Measurements from ENCODE around the gene CHRNA10.
"Not testable (repeated sequence)": the region's sequence is repeated elsewhere in the genome, so short reads cannot be mapped to it uniquely, and the experiment has no call there.

Gene CHRNA10

GRCh38 chr11:3664032-3664630 is 7.1 kb downstream of the CHRNA10 start:
- DNase-seq = no peak

- DNase-seq = no peak
Measured at GRCh38 chr11:3662856-3663255, 8.3 kb downstream of the CHRNA10 start.

GRCh38 chr11:3660960-3661359 is 10.2 kb downstream of the CHRNA10 start:
- DNase-seq = no peak

GRCh38 chr11:3659595-3660515 is 11.3 kb downstream of the CHRNA10 start:
- DNase-seq = no peak

GRCh38 chr11:3658252-3658651 is 12.9 kb downstream of the CHRNA10 start:
- DNase-seq = no peak

- not testable (repeated sequence) for DNase-seq
Measured at GRCh38 chr11:3657331-3657730, 13.9 kb downstream of the CHRNA10 start.

- DNase-seq = no peak
Measured at GRCh38 chr11:3655547-3655946, 15.6 kb downstream of the CHRNA10 start.

GRCh38 chr11:3652514-3652913 is 18.7 kb downstream of the CHRNA10 start:
- DNase-seq = not testable (repeated sequence)

GRCh38 chr11:3649374-3649773 is 21.8 kb downstream of the CHRNA10 start:
- not testable (repeated sequence) for DNase-seq

- DNase-seq = not testable (repeated sequence)
Measured at GRCh38 chr11:3648843-3649242, 22.3 kb downstream of the CHRNA10 start.

- no peak for DNase-seq
Measured at GRCh38 chr11:3645552-3645951, 25.6 kb downstream of the CHRNA10 start.

- DNase-seq = no peak
Measured at GRCh38 chr11:3644817-3645235, 26.4 kb downstream of the CHRNA10 start, which contains the start of gene ART1. Gene ART1, plus strand, starts transcription at chr11:3645128. Its CDS starts 14,086 bp downstream, at chr11:3659214.

GRCh38 chr11:3643102-3643546 is 28.1 kb downstream of the CHRNA10 start:
- DNase-seq = not testable (repeated sequence)

GRCh38 chr11:3642071-3642951 is 28.9 kb downstream of the CHRNA10 start:
- peak; percentile 83 for DNase-seq

GRCh38 chr11:3641701-3642070 is 29.5 kb downstream of the CHRNA10 start, which contains the start of gene ART5:
Gene ART5, minus strand, starts transcription at chr11:3641992. Its CDS starts 130 bp downstream, at chr11:3641862.
- DNase-seq = no peak

GRCh38 chr11:3641191-3641590 is 30.0 kb downstream of the CHRNA10 start:
- no peak for DNase-seq

GRCh38 chr11:3639841-3640240 is 31.3 kb downstream of the CHRNA10 start:
- no peak for DNase-seq

- no peak for DNase-seq
Measured at GRCh38 chr11:3638513-3638912, 32.7 kb downstream of the CHRNA10 start.

- DNase-seq = no peak
Measured at GRCh38 chr11:3637201-3637600, 34.0 kb downstream of the CHRNA10 start.

GRCh38 chr11:3635641-3636375 is 35.4 kb downstream of the CHRNA10 start:
- no peak for DNase-seq

- DNase-seq = no peak
Measured at GRCh38 chr11:3632070-3632660, 39.0 kb downstream of the CHRNA10 start.

- no peak for DNase-seq
Measured at GRCh38 chr11:3631331-3631730, 39.9 kb downstream of the CHRNA10 start.
